Measurements from ENCODE around the gene EIF3A.

The EIF3A gene

DNA sequence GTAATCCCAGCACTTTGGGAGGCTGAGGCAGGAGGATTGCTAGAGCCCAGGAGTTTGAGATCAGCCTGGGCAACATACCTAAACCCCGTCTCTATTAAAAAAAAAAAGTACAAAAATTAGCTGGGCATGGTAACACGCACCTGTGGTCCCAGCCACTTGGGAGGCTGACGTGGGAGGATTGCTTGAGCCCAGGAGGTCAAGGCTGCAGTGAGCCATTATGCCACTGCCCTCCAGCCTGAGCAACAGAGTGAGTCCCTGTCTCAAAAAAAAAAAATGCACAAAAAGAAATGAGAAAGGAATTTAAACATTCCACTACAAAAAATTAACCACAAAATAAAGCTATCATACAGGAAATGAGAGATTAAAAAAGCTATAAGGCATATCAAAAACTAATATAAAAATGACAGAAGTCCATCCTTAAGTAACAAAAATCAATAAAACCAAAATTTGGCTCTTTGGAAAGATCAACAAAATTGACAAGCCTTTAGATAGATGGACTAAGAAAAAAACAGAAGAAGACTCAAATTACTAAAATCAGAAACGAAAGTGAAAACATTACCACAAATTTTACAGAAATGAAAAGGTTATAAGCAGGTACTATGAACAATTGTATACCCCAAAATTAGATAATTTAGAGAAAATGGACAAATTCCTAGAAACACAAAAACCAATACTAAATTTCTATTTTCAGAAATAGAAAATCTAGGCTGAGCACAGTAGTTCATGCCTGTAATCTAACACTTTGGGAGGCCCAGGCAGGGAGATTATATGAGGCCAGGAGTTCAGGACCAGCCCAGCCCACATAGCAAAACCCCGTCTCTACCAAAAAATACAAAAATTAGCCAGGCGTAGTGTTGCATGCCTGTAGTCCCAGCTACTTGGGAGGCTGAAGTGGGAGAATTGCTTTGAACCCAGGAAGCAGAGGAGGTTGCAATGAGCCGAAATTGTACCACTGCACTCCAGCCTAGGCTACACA, 93.5 kb downstream of the EIF3A start:
- Histone ChIP-seq H3K9me3 (peaks cover 0 to 10% (median 9%) of the 10 kb centered on the region in 3 donors), H3K36me3 (no peaks in the 10 kb centered on the region), H3K4me3 (no peak overlapping the region), H3K4me1 (no peaks in the 10 kb centered on the region), H3K27me3 (no peaks in the 10 kb centered on the region), H3K27ac (no peak overlapping the region)
- TF ChIP-seq, protein P1, sequence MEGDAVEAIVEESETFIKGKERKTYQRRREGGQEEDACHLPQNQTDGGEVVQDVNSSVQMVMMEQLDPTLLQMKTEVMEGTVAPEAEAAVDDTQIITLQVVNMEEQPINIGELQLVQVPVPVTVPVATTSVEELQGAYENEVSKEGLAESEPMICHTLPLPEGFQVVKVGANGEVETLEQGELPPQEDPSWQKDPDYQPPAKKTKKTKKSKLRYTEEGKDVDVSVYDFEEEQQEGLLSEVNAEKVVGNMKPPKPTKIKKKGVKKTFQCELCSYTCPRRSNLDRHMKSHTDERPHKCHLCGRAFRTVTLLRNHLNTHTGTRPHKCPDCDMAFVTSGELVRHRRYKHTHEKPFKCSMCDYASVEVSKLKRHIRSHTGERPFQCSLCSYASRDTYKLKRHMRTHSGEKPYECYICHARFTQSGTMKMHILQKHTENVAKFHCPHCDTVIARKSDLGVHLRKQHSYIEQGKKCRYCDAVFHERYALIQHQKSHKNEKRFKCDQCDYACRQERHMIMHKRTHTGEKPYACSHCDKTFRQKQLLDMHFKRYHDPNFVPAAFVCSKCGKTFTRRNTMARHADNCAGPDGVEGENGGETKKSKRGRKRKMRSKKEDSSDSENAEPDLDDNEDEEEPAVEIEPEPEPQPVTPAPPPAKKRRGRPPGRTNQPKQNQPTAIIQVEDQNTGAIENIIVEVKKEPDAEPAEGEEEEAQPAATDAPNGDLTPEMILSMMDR (IDR thresholded peaks at IDR 0.05) = no peak
- DNase-seq = peak in 1 of 2 donors; percentile 9
- intact Hi-C loops (cut with DNase I; ENCODE audit: low total_unique reads) = no loop called here

DNA sequence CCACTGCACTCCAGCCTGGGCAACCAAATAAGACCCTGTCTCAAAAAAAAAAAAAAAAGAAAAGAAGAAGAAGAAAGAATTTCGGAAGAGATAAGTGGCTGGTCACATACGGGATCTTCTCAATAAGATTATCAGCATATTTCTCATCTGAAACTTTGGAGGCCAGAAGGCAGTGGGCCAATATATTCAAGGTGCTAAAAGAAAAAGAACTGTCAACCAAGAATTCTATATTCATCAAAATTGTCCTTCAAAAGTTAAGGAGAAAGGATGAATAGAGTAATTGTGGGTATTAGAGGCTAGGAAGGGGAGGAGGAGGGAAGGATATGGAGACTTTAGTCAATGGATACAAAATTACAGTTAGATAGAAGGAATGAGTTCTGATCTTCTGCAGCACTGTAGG, 95.0 kb downstream of the EIF3A start:
- TF ChIP-seq, protein P1 (IDR thresholded peaks at IDR 0.05) = no peak
- peaks cover 0 to 10% (median 9%) of the 10 kb centered on the region in 3 donors for H3K9me3 ChIP-seq
- no peak overlapping the region for H3K27ac ChIP-seq
- H3K36me3 ChIP-seq = no peaks in the 10 kb centered on the region
- intact Hi-C loops (cut with DNase I; ENCODE audit: low total_unique reads) = no loop called here
- no peaks in the 10 kb centered on the region for H3K27me3 ChIP-seq
- H3K4me1 ChIP-seq = no peaks in the 10 kb centered on the region
- no peak overlapping the region for H3K4me3 ChIP-seq
- DNase-seq = no peak

Data from tibial artery (tissue), 4 donors.